Spinal cord (tissue), 10 donors: ENCODE data around the gene ARHGAP26. TPM values are rescaled to one million over a fixed set of nuclear protein-coding genes. Genes with fewer than 3 reads are reported as not detected.

ENCODE experiments used
- DNase-seq, 6 donors: peaks; one replicate each; pipeline versions ENCODE4 v3.0.0 to v3.0.0-alpha.2; 2013 to 2015; ENCODE audit warnings: low spot score in 6 of 6, low read depth in 4 of 6
- H3K27ac ChIP-seq: one replicate; pipeline ENCODE4 v1.5.1; 2013; ENCODE audit warnings: low read depth, low read length, control low read depth
- H3K27me3 ChIP-seq: one replicate; pipeline ENCODE4 v1.6.1; 2013; ENCODE audit warnings: low read length; ENCODE audit not compliant: control insufficient read depth, insufficient read depth
- H3K36me3 ChIP-seq: one replicate; pipeline ENCODE4 v1.6.1; 2013; ENCODE audit warnings: low read length; ENCODE audit not compliant: control insufficient read depth, insufficient read depth
- H3K4me1 ChIP-seq: one replicate; pipeline ENCODE4 v1.6.1; 2013; ENCODE audit warnings: low read length; ENCODE audit not compliant: control insufficient read depth, insufficient read depth
- H3K4me3 ChIP-seq: one replicate; pipeline ENCODE4 v1.5.1; 2013; ENCODE audit warnings: low read depth, low read length, control low read depth
- H3K9me3 ChIP-seq: one replicate; pipeline ENCODE4 v1.6.1; 2013; ENCODE audit warnings: low read length; ENCODE audit not compliant: control insufficient read depth, insufficient read depth
- WGBS: methylation state at CpG from one replicate; pipeline ENCODE4 v1.1.5; 2013; ENCODE audit warnings: missing lambda C conversion rate; ENCODE audit not compliant: insufficient coverage; 5-methylcytosine and 5-hydroxymethylcytosine counted together
- polyA plus RNA-seq, 2 donors: library from polyadenylated mRNA; unstranded; fragments of 120-200 nt; gene quantifications; one replicate each; pipeline ENCODE4 v1.2.1, GENCODE V29; 2013; ENCODE audit not compliant: insufficient read length in 2 of 2
- total RNA-seq, 2 donors: library from RNA; depleted of rRNA in 1 of 2; stranded (reverse); fragments of 120-200 nt in 1 of 2; fragments of >200 nt in 1 of 2; gene quantifications; one replicate each; pipeline versions ENCODE4 v1.2.3 to v1.2.4, GENCODE V29; 2013 to 2014
- donor health status: healthy.

The ARHGAP26 gene
- total and polyA plus RNA-seq, 4 donors, result 21.9 to 39.7 (median 22.4) TPM

- H3K4me3 ChIP-seq, result no peak overlapping the region
- no peak overlapping the region for H3K27ac ChIP-seq
- H3K27me3 ChIP-seq, result no peaks in the 10 kb centered on the region
- peaks cover 14% of the 10 kb centered on the region for H3K4me1 ChIP-seq
- DNase-seq, result no peak
- WGBS, result 92% methylated on average over 3 of the region's 3 CpGs
- H3K9me3 ChIP-seq, result no peaks in the 10 kb centered on the region
- no peaks in the 10 kb centered on the region for H3K36me3 ChIP-seq
These were observed 411.9 kb downstream of the ARHGAP26 start for GRCh38 chr5:143182106-143182505.

GRCh38 chr5:143182901-143183820 is 413.0 kb downstream of the ARHGAP26 start:
- DNase-seq, result no peak
- H3K27ac ChIP-seq, result peak overlapping the region; percentile 12
- 45% methylated on average over 4 of the region's 15 CpGs for WGBS
- no peaks in the 10 kb centered on the region for H3K9me3 ChIP-seq
- H3K36me3 ChIP-seq, result no peaks in the 10 kb centered on the region
- H3K4me3 ChIP-seq, result no peak overlapping the region
- peaks cover 15% of the 10 kb centered on the region for H3K4me1 ChIP-seq
- H3K27me3 ChIP-seq, result no peaks in the 10 kb centered on the region

- Histone ChIP-seq H3K27me3 (no peaks in the 10 kb centered on the region), H3K4me1 (peaks cover 15% of the 10 kb centered on the region), H3K9me3 (no peaks in the 10 kb centered on the region), H3K4me3 (no peak overlapping the region), H3K36me3 (no peaks in the 10 kb centered on the region), H3K27ac (no peak overlapping the region)
- peak in 2 of 6 donors; percentile 23 to 43 for DNase-seq
- no CpG with 5 or more reads among the region's 1 CpG for whole genome bisulfite sequencing
These were observed 413.8 kb downstream of the ARHGAP26 start for GRCh38 chr5:143183989-143184388.

GRCh38 chr5:143186623-143187022 is 416.4 kb downstream of the ARHGAP26 start:
- DNase-seq, result no peak
- Histone ChIP-seq H3K27me3 (no peaks in the 10 kb centered on the region), H3K9me3 (peaks cover 3% of the 10 kb centered on the region)

GRCh38 chr5:143187495-143187894 is 417.3 kb downstream of the ARHGAP26 start:
- Histone ChIP-seq H3K4me3 (no peak overlapping the region), H3K27me3 (no peaks in the 10 kb centered on the region), H3K27ac (no peak overlapping the region), H3K36me3 (no peaks in the 10 kb centered on the region), H3K9me3 (peaks cover 3% of the 10 kb centered on the region), H3K4me1 (peaks cover 15% of the 10 kb centered on the region)
- 90% methylated on average over 7 of the region's 8 CpGs for WGBS
- no peak for DNase-seq

More at GRCh38 chr5:143186623-143187022, 416.4 kb downstream of the ARHGAP26 start:
- Histone ChIP-seq H3K27ac (no peak overlapping the region), H3K36me3 (no peaks in the 10 kb centered on the region), H3K4me1 (peaks cover 15% of the 10 kb centered on the region), H3K4me3 (no peak overlapping the region)

GRCh38 chr5:143188083-143188482 is 417.9 kb downstream of the ARHGAP26 start:
- no CpG with 5 or more reads among the region's 2 CpGs for WGBS
- DNase-seq, result no peak
- no peak overlapping the region for H3K4me3 ChIP-seq
- no peaks in the 10 kb centered on the region for H3K27me3 ChIP-seq
- H3K9me3 ChIP-seq, result peaks cover 3% of the 10 kb centered on the region
- H3K4me1 ChIP-seq, result peaks cover 15% of the 10 kb centered on the region
- H3K36me3 ChIP-seq, result no peaks in the 10 kb centered on the region
- no peak overlapping the region for H3K27ac ChIP-seq

GRCh38 chr5:143188692-143189091 is 418.5 kb downstream of the ARHGAP26 start:
- H3K9me3 ChIP-seq, result peaks cover 3% of the 10 kb centered on the region
- WGBS, result 50% methylated on average over 2 of the region's 3 CpGs
- peaks cover 10% of the 10 kb centered on the region for H3K4me1 ChIP-seq
- H3K27me3 ChIP-seq, result no peaks in the 10 kb centered on the region
- no peak overlapping the region for H3K4me3 ChIP-seq
- H3K36me3 ChIP-seq, result no peaks in the 10 kb centered on the region
- no peak for DNase-seq
- H3K27ac ChIP-seq, result no peak overlapping the region

- 100% methylated on average over 1 of the region's 3 CpGs for WGBS
These were observed 420.2 kb downstream of the ARHGAP26 start for GRCh38 chr5:143190260-143190810.

GRCh38 chr5:143191720-143192119 is 421.5 kb downstream of the ARHGAP26 start:
- H3K4me1 ChIP-seq, result peaks cover 3% of the 10 kb centered on the region
- no peak overlapping the region for H3K27ac ChIP-seq

More at GRCh38 chr5:143190260-143190810, 420.2 kb downstream of the ARHGAP26 start:
- no peak for DNase-seq
- peaks cover 10% of the 10 kb centered on the region for H3K4me1 ChIP-seq
- H3K36me3 ChIP-seq, result no peaks in the 10 kb centered on the region
- H3K9me3 ChIP-seq, result peaks cover 3% of the 10 kb centered on the region
- no peak overlapping the region for H3K27ac ChIP-seq
- H3K27me3 ChIP-seq, result no peaks in the 10 kb centered on the region
- no peak overlapping the region for H3K4me3 ChIP-seq

More at GRCh38 chr5:143191720-143192119, 421.5 kb downstream of the ARHGAP26 start:
- WGBS, result 76% methylated on average over 4 of the region's 4 CpGs
- peaks cover 3% of the 10 kb centered on the region for H3K9me3 ChIP-seq
- H3K4me3 ChIP-seq, result no peak overlapping the region
- no peak for DNase-seq
- H3K27me3 ChIP-seq, result no peaks in the 10 kb centered on the region
- H3K36me3 ChIP-seq, result no peaks in the 10 kb centered on the region
